Upper lobe of left lung (tissue), 6 donors: Measurements from ENCODE around the gene GNAI1. TPM values are rescaled to one million over a fixed set of nuclear protein-coding genes. Genes with fewer than 3 reads are reported as not detected.

ENCODE experiments used
- ATAC-seq, 2 donors: fragments of 200-7000 bp; cut with Tn5 transposase; one replicate each; pipeline ENCODE4 v1.9.1; 2022; ENCODE audit warnings: mild to moderate bottlenecking in 2 of 2, moderate library complexity in 2 of 2; ENCODE audit not compliant: low FRiP score in 2 of 2
- DNase-seq, 2 donors: peaks; one replicate each; pipeline ENCODE4 v3.0.0-alpha.2; 2019 to 2020
- H3K27ac ChIP-seq, 4 donors: fragments of 200-600 bp; sonication (generic); one replicate each; pipeline ENCODE4 v1.5.1; 2016 to 2019
- H3K27me3 ChIP-seq, 4 donors: fragments of 200-600 bp; sonication (generic); one replicate each; pipeline ENCODE4 v1.5.1; 2017 to 2019
- H3K36me3 ChIP-seq, 4 donors: fragments of 200-600 bp; sonication (generic); one replicate each; pipeline ENCODE4 v1.5.1; 2016 to 2019
- H3K4me1 ChIP-seq, 4 donors: fragments of 200-600 bp; sonication (generic); one replicate each; pipeline ENCODE4 v1.5.1; 2018 to 2019
- H3K4me3 ChIP-seq, 4 donors: fragments of 200-600 bp; sonication (generic); one replicate each; pipeline ENCODE4 v1.5.1; 2017 to 2019; ENCODE audit warnings: mild to moderate bottlenecking in 2 of 4, moderate library complexity in 1 of 4
- H3K9me3 ChIP-seq, 4 donors: fragments of 200-600 bp; sonication (generic); one replicate each; pipeline ENCODE4 v1.5.1; 2018 to 2019
- CTCF ChIP-seq, 6 experiments: fragments of 450-650 bp in 4 of 6; fragments of 200-600 bp in 2 of 6; sonication (generic) in 2 of 6; IDR thresholded peaks; one replicate each; pipeline ENCODE4 v1.5.1; 2016 to 2019; ENCODE audit warnings: antibody characterized with exemption in 6 of 6
- EP300 ChIP-seq, 4 donors: sonication (generic); formaldehyde crosslinking; IDR thresholded peaks; one replicate each; pipeline ENCODE4 v1.5.1; 2017; ENCODE audit warnings: antibody characterized with exemption in 4 of 4, control low read depth in 2 of 4
- POLR2A ChIP-seq, 4 donors: fragments of 450-650 bp; IDR thresholded peaks; one replicate each; pipeline ENCODE4 v1.5.1; 2016 to 2017; ENCODE audit warnings: antibody characterized with exemption in 4 of 4, mild to moderate bottlenecking in 2 of 4
- POLR2AphosphoS5 ChIP-seq, 2 donors: sonication (generic); formaldehyde crosslinking; IDR thresholded peaks; one replicate each; pipeline ENCODE4 v1.5.1; 2017; ENCODE audit warnings: antibody characterized with exemption in 2 of 2
- WGBS, 2 donors: methylation state at CpG; one replicate each; pipeline ENCODE4 v1.1.5; 2017 to 2018; 5-methylcytosine and 5-hydroxymethylcytosine counted together
- small RNA-seq, 4 donors: library from RNA; depleted of rRNA; stranded (forward); fragments of <200 nt; gene quantifications; one replicate each; pipeline ENCODE3, GENCODE V24; 2016
- total RNA-seq, 6 donors: library from RNA; depleted of rRNA in 4 of 6; stranded (reverse); fragments of >200 nt in 4 of 6; gene quantifications; one replicate each; pipeline versions ENCODE4 v1.1.0 to v1.2.1, GENCODE V29; 2016 to 2021
- donor health status: DM: no; HTN: no; CAD: no; lungs with moderate emphysema.
- donor health status: DM: no; HTN: yes; CAD: no; lungs with severe emphysema.

Gene GNAI1
- total RNA-seq, 6 donors from 2014 or later: 16.7 to 26.6 (median 21.5) TPM

GRCh38 chr7:80272560-80273239 is 138.1 kb downstream of the GNAI1 start:
- peaks cover 0 to 7% (median 4%) of the 10 kb centered on the region in 4 donors for H3K4me1 ChIP-seq
- WGBS, 2 donors: 64 to 71% methylated on average over 4 of the region's 4 CpGs
- no peaks in the 10 kb centered on the region for H3K9me3 ChIP-seq

GRCh38 chr7:80273327-80273726 is 138.7 kb downstream of the GNAI1 start:
- Histone ChIP-seq H3K27me3 (no peaks in the 10 kb centered on the region), H3K36me3 (no peaks in the 10 kb centered on the region), H3K27ac (no peak overlapping the region), H3K4me3 (no peak overlapping the region), H3K4me1 (peaks cover 0 to 11% (median 10%) of the 10 kb centered on the region in 4 donors), H3K9me3 (no peaks in the 10 kb centered on the region)
- ATAC-seq (no peak), DNase-seq (no peak)
- 63 to 79% methylated on average over 3 of the region's 3 CpGs for whole genome bisulfite sequencing, 2 donors
- TF ChIP-seq CTCF (IDR thresholded peaks at IDR 0.05) (no peak), POLR2AphosphoS5 (IDR thresholded peaks at IDR 0.05) (no peak), POLR2A (IDR thresholded peaks at IDR 0.05) (no peak), EP300 (IDR thresholded peaks at IDR 0.05) (no peak)

More at GRCh38 chr7:80272560-80273239, 138.1 kb downstream of the GNAI1 start:
- Histone ChIP-seq H3K27ac (no peak overlapping the region), H3K36me3 (no peaks in the 10 kb centered on the region), H3K4me3 (no peak overlapping the region), H3K27me3 (no peaks in the 10 kb centered on the region)
- TF ChIP-seq CTCF (IDR thresholded peaks at IDR 0.05): no peak
- ATAC-seq (no peak), DNase-seq (no peak)

GRCh38 chr7:80275192-80275605 is 140.6 kb downstream of the GNAI1 start:
- H3K4me1 ChIP-seq: peaks cover 0 to 23% (median 17%) of the 10 kb centered on the region in 4 donors
- H3K36me3 ChIP-seq: no peaks in the 10 kb centered on the region
- no peaks in the 10 kb centered on the region for H3K27me3 ChIP-seq
- TF ChIP-seq CTCF (IDR thresholded peaks at IDR 0.05) (no peak), EP300 (IDR thresholded peaks at IDR 0.05) (no peak), POLR2A (IDR thresholded peaks at IDR 0.05) (no peak), POLR2AphosphoS5 (IDR thresholded peaks at IDR 0.05) (no peak)
- ATAC-seq: no peak
- no peak overlapping the region for H3K27ac ChIP-seq
- no peak for DNase-seq
- no peaks in the 10 kb centered on the region for H3K9me3 ChIP-seq
- H3K4me3 ChIP-seq: no peak overlapping the region
- 43 to 58% methylated on average over 1 of the region's 1 CpG for WGBS, 2 donors

Small RNA genes lying within 50 kb of the gene (small RNA-seq; reads per million reads assigned to genes)
- 0 reads per million in 4 donors for gene RN7SL869P
